Peyer's patch (tissue), 4 donors: ENCODE results near the gene DIPK1C. TPM values are rescaled to one million over a fixed set of nuclear protein-coding genes. Genes with fewer than 3 reads are reported as not detected.

Experiments
- DNase-seq, 3 donors: peaks; one replicate each; pipeline ENCODE4 v3.0.0-alpha.2; 2017 to 2019
- H3K27ac ChIP-seq, 4 donors: fragments of 200-600 bp; sonication (generic); one replicate each; pipeline ENCODE4 v1.5.1; 2016 to 2019
- H3K27me3 ChIP-seq, 2 donors: fragments of 200-600 bp; sonication (generic); one replicate each; pipeline ENCODE4 v1.5.1; 2019
- H3K36me3 ChIP-seq, 3 donors: fragments of 200-600 bp; sonication (generic); one replicate each; pipeline ENCODE4 v1.5.1; 2016 to 2019
- H3K4me1 ChIP-seq, 4 donors: fragments of 200-600 bp; sonication (generic); one replicate each; pipeline ENCODE4 v1.5.1; 2016 to 2019
- H3K4me3 ChIP-seq, 4 donors: fragments of 200-600 bp; sonication (generic); 1 replicate in 3 of 4; 2 replicates in 1 of 4; pipeline ENCODE4 v1.5.1; 2016 to 2019; ENCODE audit warnings: mild to moderate bottlenecking in 1 of 4
- H3K9me3 ChIP-seq, 4 donors: fragments of 200-600 bp; sonication (generic); one replicate each; pipeline ENCODE4 v1.5.1; 2016 to 2019; ENCODE audit warnings: mild to moderate bottlenecking in 1 of 4
- CTCF ChIP-seq, 6 experiments: fragments of 450-650 bp in 4 of 6; fragments of 200-600 bp in 2 of 6; sonication (generic) in 1 of 6; IDR thresholded peaks; one replicate each; pipeline ENCODE4 v1.5.1; 2017 to 2019; ENCODE audit warnings: antibody characterized with exemption in 6 of 6, mild to moderate bottlenecking in 3 of 6, moderate library complexity in 1 of 6
- POLR2A ChIP-seq, 2 donors: fragments of 450-650 bp; IDR thresholded peaks; one replicate each; pipeline ENCODE4 v1.5.1; 2017; ENCODE audit warnings: antibody characterized with exemption in 2 of 2, mild to moderate bottlenecking in 2 of 2, moderate library complexity in 2 of 2
- total RNA-seq, 4 donors: library from RNA; depleted of rRNA; stranded (reverse); fragments of >200 nt; gene quantifications; one replicate each; pipeline ENCODE4 v1.1.0, GENCODE V29; 2016

Gene DIPK1C
- total RNA-seq, 4 donors from 2014 or later, result 0.70 to 0.83 TPM; not detected in 2

- no peak for TF ChIP-seq POLR2A (IDR thresholded peaks at IDR 0.05)
- no peak for TF ChIP-seq CTCF (IDR thresholded peaks at IDR 0.05)
- H3K4me3 ChIP-seq, result no peak overlapping the region
- H3K4me1 ChIP-seq, result no peaks in the 10 kb centered on the region
- no peaks in the 10 kb centered on the region for H3K9me3 ChIP-seq
- H3K27me3 ChIP-seq, result no peaks in the 10 kb centered on the region
- no peak overlapping the region for H3K27ac ChIP-seq
- no peaks in the 10 kb centered on the region for H3K36me3 ChIP-seq
- DNase-seq, result no peak
These were observed 31.2 kb downstream of the DIPK1C start for GRCh38 chr18:74425876-74426275.

DNA sequence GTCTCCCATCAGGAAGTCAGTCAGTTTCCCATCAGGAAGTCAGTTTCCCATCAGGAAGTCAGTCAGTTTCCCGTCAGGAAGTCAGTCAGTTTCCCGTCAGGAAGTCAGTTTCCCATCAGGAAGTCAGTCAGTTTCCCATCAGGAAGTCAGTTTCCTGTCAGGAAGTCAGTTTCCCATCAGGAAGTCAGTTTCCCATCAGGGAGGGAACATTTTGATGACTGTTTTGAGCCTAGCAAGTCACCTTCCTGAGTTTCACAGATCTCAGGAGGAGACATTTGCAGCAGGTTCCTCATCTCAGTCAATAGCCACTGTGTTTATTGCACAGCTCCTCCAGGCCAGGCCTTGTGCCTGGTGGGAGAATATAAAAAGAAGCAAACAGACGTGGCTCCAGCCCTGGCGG is 31.9 kb downstream of the DIPK1C start:
- no peak for DNase-seq
- TF ChIP-seq POLR2A (IDR thresholded peaks at IDR 0.05) (no peak), CTCF (IDR thresholded peaks at IDR 0.05) (no peak)
- no peaks in the 10 kb centered on the region for H3K27me3 ChIP-seq
- H3K27ac ChIP-seq, result no peak overlapping the region
- no peak overlapping the region for H3K4me3 ChIP-seq
- no peaks in the 10 kb centered on the region for H3K9me3 ChIP-seq
- no peaks in the 10 kb centered on the region for H3K4me1 ChIP-seq
- no peaks in the 10 kb centered on the region for H3K36me3 ChIP-seq

DNA sequence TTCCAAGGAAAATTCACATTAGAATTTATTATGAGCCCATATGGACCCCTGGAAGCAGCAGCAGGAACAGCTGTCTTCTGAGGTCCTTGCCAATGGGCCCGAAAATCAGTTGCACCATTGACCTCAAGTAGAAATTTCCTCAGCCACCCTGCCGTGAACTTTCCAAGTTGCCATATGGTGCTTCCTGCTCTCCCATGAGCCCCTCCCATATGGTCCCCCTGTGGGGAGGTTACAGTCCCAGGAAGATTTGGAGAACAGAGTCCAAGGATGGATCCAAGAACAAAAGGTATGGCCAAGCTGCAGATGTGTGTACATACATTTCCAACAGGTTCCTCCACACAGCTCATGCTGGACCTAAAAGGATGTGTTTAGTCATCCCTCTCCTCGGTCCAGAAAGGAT is 34.6 kb downstream of the DIPK1C start:
- TF ChIP-seq CTCF (IDR thresholded peaks at IDR 0.05) (no peak), POLR2A (IDR thresholded peaks at IDR 0.05) (no peak)

DNA sequence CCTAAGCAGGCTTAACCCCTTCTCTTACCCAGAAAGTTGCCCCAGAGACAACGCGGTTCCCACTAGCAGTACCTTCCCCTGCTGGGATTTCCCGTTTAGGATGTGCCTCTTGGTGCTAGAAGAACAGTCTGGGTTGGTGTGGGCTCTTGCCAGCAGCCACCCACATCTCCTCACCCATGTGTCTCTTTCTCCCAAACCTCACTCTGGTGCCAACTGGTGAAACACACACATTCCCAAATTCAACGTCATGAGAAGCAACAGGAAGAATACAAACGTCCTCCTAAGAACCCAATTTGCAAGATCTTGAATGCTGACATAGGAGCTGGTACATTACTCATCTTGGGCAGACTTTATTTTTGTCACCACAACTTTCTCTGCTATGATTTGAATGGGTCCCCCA is 36.2 kb downstream of the DIPK1C start:
- Histone ChIP-seq H3K9me3 (no peaks in the 10 kb centered on the region), H3K36me3 (no peaks in the 10 kb centered on the region), H3K4me1 (no peaks in the 10 kb centered on the region), H3K27me3 (no peaks in the 10 kb centered on the region), H3K4me3 (no peak overlapping the region), H3K27ac (no peak overlapping the region)
- no peak for DNase-seq
- TF ChIP-seq POLR2A (IDR thresholded peaks at IDR 0.05) (no peak), CTCF (IDR thresholded peaks at IDR 0.05) (no peak)

More for the DNA sequence above, 34.6 kb downstream of the DIPK1C start:
- no peaks in the 10 kb centered on the region for H3K27me3 ChIP-seq
- H3K9me3 ChIP-seq, result no peaks in the 10 kb centered on the region
- no peak overlapping the region for H3K4me3 ChIP-seq
- H3K4me1 ChIP-seq, result no peaks in the 10 kb centered on the region
- no peak overlapping the region for H3K27ac ChIP-seq
- H3K36me3 ChIP-seq, result no peaks in the 10 kb centered on the region
- peak in 1 of 3 donors; percentile 23 for DNase-seq

DNA sequence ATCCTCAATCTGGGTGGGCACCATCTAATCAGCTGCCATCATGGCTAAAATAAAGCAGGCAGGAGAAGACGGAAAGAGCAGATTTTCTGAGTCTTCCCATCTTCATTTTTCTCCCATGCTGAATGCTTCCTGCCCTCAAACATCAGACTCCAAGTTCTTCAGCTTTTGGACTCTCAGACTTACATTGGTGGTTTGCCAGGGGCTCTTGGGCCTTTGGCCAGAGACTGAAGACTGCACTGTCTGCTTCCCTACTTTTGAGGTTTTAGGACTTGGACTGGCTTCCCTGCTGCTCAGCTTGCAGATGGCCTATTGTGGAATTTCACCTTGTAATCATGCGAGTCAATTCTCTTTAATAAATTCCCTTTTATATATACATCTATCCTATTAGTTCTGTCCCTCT is 36.6 kb downstream of the DIPK1C start:
- no peaks in the 10 kb centered on the region for H3K9me3 ChIP-seq
- H3K4me3 ChIP-seq, result no peak overlapping the region
- H3K27me3 ChIP-seq, result no peaks in the 10 kb centered on the region
- H3K4me1 ChIP-seq, result no peaks in the 10 kb centered on the region
- no peaks in the 10 kb centered on the region for H3K36me3 ChIP-seq
- H3K27ac ChIP-seq, result no peak overlapping the region
- no peak for DNase-seq
- TF ChIP-seq CTCF (IDR thresholded peaks at IDR 0.05) (no peak), POLR2A (IDR thresholded peaks at IDR 0.05) (no peak)

DNA sequence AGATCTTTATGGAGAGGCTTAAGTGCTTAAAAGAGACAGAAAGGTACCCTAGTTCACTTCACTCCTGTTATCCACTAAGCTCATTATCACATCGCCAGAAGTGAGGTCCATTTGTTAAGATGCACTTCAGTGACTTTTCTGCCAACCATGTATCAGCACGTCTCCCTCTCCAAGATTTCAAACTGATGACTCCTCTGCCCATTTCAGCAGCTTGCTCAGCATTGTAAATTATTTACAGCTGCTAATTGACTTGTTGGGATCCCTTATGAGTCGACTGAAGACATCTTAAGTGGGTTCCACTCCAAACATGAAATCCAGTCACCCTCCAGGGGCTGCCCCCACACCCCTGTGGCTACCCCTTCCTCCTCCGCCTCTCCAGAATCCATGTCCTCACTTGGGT is 37.3 kb downstream of the DIPK1C start:
- H3K9me3 ChIP-seq, result no peaks in the 10 kb centered on the region
- no peaks in the 10 kb centered on the region for H3K27me3 ChIP-seq
- TF ChIP-seq CTCF (IDR thresholded peaks at IDR 0.05) (no peak), POLR2A (IDR thresholded peaks at IDR 0.05) (no peak)
- no peak overlapping the region for H3K4me3 ChIP-seq
- no peaks in the 10 kb centered on the region for H3K36me3 ChIP-seq
- no peak for DNase-seq
- H3K27ac ChIP-seq, result no peak overlapping the region
- no peaks in the 10 kb centered on the region for H3K4me1 ChIP-seq
